NCI-H446 (cell line): ENCODE results near the gene PLEKHM3.
"Not testable (repeated sequence)": the region's sequence is repeated elsewhere in the genome, so short reads cannot be mapped to it uniquely, and the experiment has no call there.

ENCODE experiments used
- DNase-seq, 2 experiments: peaks; one replicate each; lab custom pipeline; 2025; lab: John Stamatoyannopoulos, UW

PLEKHM3 gene

DNA sequence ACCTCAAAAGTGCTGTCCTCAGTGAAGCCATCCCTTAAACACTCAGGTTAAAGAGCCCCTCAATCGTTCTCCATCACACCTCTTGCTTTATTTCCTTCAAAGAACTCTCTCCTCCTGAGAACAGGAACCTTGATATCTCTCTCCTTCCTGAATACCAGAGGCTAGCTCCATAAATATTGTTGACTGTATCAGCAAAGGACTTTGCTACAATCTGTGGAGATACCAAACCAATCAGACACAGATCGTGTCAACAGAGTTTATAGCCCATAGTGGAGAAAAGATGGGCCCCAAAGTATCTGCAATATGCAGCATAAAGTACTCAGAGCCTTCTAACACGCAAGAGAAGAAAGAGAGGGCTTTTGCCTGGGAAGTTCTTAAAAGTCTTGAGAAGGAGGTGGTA, 36.4 kb downstream of the PLEKHM3 start:
- DNase-seq, result no peak

DNA sequence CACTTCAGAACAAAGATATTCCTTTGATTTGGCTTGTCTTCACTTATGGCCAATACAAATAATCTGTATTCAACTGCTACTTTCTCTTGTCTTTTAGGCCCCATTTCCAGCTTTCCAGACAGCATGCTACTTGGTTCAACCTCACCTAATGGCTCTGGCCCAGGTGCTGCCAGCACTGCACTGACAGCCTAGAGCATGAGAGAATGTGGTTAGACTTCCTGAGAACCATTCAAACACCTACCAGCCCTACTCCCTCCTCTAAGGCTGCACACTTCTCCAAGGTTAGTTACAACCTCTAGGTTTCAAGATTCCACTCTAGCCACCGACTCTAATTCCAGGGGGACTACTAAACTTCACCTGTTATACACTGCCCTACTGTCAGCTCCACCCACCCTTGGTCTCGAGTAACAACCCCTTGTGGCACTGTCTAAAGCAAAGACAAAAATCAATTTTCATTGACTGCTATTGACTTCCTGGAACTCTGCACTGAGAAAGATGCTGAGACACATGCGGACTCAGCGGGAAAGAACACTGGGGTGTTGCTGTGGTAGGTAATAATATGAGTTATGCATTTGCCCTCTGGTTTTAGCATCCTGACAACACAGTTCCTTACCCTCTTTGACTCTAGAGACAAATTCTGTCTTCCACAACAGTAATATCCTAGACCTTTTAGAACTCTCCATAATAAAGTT, 38.2 kb downstream of the PLEKHM3 start:
- no peak for DNase-seq

DNA sequence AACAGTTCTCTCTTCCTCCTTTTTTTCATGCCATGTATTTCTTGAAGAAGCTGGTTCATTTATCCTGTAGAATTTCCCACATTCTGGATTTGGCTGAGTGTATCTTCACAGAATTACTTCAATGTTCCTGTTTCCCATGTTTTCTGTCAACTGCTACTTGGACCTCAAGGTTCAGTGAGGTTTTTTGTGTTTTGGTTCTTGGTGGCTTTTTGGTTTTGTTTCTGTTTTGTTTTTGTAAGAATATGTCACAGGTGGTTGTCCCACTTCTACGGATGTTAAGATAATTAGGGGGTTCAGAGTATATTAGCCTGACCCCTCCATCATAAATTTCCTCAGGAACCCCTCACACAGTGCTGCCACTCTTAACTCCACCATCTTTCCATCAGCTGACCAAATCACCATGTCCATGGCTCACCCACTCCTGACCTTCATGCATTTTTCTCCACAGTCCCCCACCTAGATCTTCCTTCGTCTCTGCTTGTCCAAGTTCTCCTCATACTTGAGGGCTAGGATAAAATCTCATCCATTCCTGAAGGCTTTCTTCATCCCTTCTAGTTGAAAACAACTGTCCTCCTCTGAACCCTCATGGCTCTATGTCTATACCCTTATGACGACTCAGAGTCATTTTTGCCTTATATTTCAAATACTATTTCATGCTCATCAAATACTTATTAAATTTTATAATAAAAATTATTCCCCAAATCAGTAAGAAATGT, 40.4 kb downstream of the PLEKHM3 start:
- no peak for DNase-seq

DNA sequence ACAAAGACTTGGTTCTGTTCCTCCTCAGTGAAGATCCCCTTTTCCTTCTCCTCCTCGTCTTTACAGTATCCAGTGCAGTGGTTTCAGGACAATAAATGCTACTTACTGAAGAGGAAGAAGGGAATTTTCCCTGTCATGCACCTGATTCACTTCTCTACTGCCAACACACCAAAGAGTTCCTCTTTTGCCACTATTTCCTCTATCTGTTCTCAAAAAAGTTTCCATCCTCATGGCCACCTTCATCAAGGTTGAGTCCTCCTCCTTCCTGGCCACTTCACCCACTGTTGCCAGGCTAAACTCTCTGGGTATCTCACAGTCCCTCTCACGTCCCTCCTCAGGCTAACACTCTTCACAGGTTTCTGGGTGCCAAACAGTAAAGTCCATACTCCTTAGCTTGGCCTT, 41.7 kb downstream of the PLEKHM3 start:
- DNase-seq, result no peak

DNA sequence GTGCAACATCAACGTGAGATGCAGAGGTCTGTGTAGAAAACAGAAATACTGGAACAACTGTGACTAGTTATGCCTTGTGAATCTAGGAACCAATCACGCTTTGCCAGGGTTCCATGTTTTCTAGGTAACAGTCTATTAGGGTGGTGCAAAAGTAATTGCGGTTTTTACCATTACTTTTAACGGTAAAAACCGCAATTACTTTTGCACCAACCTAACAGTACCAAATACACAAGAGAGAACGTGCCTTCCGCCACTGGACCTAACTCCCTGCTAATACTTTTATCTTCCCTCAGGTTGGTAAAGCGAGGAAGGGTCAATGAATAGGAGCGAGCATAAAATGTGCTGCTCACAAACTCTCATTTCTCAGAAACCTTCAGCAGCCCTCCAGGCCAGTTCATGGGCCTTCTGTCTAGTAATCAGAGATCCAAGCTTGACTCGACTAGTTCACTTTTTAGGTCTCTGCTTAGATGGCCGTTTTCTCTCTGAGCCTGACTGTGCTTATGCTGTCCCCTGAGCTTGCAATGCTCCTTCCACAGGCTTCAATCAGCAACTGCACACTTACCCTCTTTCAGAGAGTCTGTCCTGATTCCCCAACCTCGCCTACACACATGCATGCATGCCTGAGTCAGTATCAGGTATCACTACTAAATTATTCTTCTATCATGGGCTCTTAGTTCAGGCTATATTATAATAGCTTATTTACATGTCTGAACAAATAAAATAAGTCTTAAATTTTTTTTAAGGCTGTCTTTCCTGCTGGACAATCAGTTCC, 47.0 kb downstream of the PLEKHM3 start:
- no peak for DNase-seq

DNA sequence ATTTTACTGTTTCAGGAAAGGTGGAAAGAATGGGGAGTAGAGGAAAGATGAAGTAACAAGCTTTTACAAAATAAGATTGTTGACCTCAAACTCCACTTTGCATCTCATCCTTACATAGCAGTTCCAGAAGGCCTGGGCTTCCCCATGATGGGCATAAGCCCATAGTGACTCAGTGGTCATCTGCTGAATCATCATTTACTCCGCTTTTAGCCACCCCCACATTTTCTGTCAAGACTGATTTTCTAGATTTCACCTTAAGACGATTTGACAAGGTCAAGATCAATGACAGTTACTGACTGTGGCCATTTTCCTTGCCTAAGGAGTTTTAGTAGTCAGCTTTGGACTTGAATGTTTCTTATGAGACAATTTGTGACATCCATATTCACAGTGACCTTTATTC, 49.4 kb downstream of the PLEKHM3 start:
- no peak for DNase-seq

DNA sequence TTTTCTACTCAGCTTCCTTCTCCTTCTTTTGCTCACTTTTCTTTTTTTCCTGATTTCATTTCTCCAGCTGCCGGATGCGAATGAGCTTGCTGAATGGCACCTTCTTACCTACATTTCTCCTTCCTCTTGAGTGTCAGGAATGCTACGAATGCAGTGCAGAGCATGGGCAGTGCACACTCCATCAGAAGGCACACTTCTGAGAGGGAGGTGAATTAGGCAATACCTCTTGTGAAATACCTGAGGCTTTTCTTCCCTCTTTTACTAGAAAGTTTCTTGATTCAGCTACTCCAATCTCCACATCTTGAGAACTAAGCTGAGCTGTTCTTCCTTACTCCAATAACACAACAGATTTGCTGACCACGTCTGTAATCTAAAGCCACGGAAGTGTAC, 51.1 kb downstream of the PLEKHM3 start:
- no peak for DNase-seq

DNA sequence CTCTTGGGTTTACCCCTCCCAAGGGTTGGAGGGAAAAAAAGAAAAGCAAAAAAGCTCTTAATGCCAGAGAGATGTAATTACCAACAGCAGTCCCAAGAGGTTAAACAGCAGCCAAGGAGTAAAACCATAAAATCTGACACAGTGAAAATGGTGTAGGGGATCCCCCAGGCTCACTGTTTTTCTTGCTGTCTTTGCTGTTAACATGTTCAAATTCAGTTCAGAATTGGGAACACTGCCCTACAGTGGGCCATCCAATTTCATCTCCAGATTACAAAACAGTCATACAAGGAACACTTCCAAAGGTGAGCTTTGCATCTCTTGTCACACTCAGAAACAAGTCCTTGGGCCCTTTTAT, 54.5 kb downstream of the PLEKHM3 start:
- no peak for DNase-seq

DNA sequence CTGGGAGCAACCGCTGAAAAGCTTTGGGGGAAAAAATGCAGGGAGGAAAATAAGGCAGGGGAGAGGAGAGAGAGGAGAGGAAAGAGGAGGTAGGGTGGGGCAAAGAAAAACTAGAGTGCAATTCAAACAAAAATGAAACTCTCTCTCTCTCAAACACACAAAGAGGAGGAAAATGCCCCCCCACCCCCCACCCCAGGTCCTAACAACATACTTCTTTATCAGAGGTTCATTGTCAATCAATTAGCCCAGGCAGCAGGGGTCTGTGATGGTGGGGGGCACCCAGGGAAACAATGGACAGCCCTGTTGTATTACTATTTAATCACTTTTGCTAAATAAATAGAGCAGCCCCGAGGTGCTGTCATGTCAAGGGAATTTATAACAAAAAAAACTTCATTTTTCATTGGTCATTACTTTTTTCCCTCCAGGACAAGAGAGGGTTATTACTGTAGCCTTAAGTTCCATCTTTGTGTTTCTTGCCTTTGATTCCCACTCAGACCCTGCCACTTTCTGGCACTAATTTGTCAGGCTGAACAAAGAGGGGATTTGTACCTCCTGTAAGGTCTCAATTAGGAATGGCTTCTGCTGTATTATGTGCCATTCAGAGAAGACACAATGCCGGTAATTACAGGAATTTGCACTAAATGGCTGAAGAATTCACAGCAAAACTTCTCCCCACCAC, 55.0 kb downstream of the PLEKHM3 start:
- no peak for DNase-seq

DNA sequence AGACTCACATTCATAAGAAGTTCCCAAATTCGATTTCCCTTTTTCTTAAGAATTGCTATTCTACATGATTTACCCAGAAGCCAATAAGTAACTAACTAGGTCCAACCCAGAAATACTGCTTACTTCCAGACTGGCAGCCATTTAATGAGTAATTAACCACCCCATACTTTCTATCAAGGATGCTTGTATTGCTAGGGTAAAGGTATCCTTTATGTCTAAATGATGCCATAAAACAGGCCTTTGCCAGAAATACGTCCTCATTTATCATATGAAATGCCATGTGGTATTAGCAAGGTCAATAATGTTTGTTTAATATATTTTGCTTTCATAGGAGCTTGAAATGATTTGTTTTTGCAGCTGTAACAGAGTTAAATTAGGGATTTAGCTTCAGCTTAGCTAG, 56.1 kb downstream of the PLEKHM3 start:
- no peak for DNase-seq

DNA sequence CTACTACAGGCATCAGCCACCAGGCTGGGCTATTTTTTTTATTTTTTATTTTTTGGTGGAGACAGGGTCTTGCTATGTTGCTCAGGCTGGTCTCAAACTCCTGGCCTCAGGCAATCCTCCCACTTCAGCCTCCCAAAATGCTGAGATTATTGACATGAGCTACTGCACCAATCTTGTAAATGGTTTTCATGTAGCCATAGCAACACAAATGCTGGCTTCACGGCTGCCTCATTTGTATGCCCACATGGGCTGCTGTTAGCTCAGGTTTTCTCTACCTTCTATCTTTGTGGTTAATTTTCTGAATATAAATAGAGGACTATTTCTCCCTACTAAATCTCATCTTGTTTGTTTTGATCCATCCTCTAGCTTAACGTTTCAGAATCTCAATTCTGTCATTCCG, 58.2 kb downstream of the PLEKHM3 start:
- DNase-seq, result no peak

DNA sequence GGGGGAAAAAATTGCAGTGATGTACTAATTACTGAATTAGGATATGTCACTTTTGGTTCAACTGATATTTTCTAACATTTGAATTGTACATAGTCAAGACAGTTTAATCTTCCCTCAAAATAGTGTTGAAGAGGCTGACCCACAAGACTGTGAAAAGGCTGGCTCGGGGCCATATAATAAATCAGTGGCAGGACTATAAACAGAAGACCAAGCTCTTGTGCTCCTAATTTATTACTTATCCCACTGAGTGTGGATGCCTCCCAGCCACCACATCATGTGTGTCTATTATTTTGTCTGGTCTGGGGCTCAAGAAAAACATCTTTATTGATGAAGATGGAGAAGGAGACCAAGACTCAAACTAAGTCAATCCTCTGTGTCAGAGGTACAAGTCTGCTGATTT, 64.4 kb downstream of the PLEKHM3 start:
- DNase-seq, result no peak

DNA sequence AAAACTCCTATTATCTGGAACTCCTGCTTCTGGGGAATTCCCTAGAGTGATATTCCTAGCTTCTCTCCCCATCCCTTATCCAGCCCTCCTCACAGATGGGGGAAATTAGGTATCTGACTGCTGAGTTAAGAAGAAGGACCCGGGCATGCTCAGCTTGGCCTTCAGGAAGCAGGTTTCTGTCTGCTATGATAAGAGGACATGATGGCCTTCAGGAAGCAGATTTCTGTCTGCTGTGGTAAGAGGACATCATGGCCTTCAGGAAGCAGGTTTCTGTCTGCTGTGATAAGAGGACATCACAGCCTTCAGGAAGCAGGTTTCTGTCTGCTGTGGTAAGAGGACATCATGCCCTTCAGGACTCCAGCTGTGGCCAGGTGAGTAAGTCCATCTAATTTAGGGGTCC, 65.2 kb downstream of the PLEKHM3 start:
- DNase-seq, result no peak

DNA sequence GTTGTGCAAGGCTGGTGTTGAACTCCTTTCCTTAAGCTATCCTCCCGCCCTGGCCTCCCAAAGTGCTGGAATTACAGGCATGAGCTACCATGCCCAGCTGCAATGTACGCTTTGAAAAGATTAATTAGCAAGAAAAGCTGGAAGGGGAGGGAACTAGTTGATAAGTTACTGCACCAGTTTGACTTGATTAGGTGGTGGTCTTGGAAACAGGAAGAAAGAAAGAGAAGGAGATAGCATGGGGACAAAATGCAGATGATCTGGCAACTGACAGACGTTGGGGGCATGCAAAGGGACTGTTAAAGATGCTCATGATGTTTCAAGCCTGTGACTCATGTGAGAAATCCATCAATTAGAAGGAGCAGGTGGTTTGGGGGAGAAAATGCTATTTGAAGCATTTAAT, 68.6 kb downstream of the PLEKHM3 start:
- DNase-seq, result no peak

DNA sequence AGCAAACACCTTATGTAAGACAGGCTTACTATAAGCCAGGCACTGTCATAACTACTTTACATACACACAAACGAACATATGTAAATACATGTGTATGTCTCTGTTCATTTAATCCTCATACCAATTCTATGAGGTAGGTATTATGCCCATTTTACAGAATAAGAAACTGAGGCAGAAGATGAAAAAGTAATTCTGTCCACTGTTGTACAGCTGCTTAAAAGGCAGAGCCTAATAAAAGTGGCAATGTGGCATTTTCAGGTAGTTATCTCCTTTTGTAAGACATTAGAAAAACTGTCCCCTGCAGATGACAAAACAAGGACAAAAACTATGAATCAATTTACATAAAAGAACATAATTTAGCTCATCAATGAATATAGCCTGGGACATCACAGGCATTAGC, 69.9 kb downstream of the PLEKHM3 start:
- DNase-seq, result no peak

DNA sequence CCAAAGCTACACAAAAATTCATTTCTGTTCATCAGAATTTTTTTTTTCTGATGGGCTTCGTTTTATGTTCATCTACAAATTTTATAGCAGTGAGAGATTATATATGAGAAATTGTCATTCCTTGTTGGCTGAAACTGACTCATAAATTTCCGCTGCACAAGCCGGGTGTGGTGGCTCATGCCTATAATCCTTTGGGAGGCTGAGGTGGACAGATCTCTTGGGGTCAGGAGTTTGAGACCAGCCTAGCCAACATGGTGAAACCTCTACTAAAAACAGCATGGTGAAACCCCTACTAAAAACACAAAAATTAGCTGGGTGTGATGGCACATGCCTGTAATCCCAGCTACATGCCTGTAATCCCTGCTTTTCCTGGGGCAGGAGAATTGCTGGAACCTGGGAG, 72.0 kb downstream of the PLEKHM3 start:
- no peak for DNase-seq

DNA sequence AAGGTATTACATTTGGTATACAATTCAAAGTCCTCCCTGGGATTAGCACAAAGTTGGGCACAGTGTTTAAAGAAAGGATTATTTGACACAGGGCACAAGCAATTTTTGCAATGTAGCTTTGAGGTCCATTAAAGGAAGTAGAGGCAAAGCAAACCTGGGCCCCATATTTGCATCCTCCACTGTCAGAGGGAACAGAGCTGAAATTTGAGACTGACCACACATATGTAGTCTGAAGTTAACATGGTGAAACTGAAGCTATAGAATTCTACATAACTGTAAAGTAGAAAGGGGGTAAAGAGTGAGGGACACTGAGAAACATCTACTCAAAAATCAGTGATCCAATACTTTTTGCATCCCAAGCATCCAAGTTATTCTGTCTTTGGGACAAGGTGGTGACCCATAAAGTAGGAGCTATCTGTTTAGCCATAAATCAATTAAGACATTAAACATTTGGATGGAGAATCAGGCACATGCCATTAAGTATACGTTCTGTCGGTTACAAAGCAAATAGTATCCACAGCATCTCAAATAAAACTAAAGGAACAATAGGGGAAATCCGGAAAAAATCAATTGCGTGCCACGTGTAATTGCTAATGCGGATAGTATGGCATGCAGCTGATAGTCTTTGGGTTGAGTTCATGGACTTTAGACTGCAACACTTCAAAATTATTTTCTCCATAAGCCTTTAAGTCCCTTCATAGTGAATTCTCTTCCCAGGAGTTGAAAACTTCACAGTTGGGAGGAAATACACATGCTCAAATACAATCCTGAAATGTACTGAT, 72.6 kb downstream of the PLEKHM3 start:
- no peak for DNase-seq

DNA sequence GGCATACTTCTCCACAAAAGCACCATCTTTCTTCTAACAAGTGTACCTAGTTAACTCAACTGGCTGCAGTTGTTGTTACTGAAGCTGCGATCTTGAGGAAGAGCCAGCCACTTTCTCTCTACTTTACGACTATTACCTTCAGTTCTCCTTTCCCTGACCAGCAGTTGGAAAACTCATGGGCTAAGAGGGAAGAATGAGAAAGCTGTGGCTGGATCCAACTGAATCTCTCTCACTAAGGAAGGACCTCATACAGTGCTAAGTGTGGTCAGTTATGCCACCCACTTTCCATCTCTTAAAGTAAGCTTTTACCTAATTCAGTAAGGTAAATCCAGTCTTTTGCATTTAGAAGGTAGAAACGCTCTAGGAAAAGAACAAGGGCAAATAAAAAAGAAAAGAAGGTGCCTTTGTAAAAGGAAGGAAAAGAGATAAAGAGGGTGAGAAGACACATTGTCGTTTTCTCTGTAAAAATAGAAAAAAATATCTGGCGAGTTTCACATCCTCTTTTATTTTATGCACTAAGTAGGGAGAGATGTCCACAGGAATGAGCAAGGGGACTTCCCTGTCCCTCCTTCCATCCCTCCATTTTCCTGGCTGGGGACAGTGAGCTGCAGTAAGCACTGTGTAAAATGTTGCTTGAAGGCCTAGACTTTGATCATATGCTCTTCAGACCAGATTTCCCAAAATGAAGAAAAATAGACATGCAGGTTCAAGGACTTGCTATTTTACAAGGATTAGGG, 73.4 kb downstream of the PLEKHM3 start:
- no peak for DNase-seq

DNA sequence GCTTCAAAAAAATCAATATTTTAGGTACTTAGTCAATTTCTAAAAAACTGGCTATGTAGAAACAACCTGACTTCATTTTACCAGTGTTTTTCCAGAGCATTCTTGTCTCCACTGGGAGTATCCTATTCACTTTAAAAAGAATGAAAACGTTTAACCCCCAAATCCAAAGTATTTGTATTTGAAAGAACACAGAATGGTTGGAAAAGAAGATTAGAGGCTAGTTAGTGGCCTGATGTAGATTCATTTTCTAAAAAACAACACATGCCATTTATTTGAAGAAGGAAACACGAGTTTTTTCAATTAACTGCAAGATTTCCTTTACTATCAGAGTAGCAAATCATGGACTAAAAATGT, 74.6 kb downstream of the PLEKHM3 start:
- DNase-seq, result no peak

DNA sequence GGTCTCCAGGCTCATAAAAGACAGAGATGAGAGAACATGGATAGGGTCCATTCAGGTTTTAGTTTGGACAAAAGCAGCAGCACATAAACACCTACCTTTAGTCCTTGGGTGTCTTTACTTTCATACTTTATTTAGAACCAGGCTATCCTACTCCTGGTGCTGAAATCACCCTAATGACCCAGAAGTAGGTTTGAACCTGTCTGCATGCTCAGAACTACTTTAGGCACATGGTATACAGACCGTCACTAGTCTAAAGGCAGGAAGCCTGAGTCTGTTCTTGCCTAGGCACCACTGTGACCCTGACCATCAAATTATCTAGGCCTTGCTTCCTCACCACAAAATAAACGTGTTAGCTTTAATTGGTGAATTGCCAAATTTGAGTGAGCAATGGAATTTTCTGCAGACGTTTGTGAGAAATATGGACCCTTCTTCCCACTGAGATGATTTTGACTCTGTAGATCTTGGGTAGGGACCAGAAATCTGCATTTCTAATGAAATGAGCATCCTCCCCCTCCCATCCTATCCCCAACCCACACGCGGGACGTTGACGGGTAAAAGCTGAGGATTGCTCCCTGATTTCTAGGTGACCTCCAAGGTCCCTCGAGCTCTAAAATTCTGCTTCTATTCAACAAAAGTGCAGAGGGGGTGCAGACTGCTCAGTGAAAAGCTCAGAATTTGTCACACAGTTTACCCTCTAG, 75.1 kb downstream of the PLEKHM3 start:
- no peak for DNase-seq

DNA sequence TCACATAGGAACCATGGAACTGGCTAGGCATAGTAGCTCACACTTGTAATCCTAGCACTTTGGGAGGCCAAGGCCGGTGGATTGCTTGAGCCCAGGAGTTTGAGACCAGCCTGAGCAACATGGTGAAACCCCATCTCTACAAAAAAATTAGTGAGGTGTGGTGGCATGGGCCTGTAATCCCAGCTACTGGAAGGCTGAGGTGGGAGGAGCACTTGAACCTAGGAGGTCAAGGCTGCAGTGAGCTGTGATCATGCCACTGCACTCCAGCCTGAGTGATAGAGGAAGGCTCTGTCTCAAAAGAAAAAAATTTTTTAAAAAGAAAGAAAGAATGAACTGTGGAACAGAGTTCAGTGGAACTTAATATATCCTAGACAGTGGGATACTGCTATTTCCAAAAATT, 76.1 kb downstream of the PLEKHM3 start:
- not testable (repeated sequence) for DNase-seq
